Erythroblast (primary cell): ENCODE data around the gene RNASE7.

ENCODE experiments used
- GATA1 ChIP-seq: IDR thresholded peaks from 2 replicates; pipeline ENCODE4 v1.6.1; 2011; ENCODE audit warnings: low read depth, mild to moderate bottlenecking, control low read depth, low read length, moderate library complexity
- POLR2A ChIP-seq: IDR thresholded peaks from 2 replicates; pipeline ENCODE4 v1.6.1; 2011; ENCODE audit warnings: mild to moderate bottlenecking, low read length

DNA sequence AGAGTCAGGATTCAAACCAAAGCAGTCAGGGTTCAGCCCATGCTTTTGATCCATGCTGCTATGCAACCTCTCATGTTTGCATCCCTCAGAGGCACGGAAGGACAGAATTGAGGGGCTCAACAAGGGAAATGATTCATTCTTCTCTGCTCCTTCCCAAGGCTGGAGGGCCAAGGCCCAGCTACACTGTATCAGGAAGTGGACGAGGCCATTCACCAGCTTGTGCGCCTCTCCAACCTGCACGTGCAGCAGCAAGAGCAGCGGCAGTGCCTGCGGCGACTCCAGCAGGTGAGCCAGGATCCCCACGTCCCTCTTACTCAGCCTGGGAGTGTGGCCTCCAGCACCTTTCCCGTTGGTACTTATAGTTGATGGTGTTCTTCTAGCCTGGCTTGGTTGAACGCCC, 36.6 kb downstream of the RNASE7 start:
- TF ChIP-seq POLR2A = no peak
- TF ChIP-seq GATA1 = no peak
